NCI-H82 treated with DMSO at 0.1 percent for 48 hours (cell line): Measurements from ENCODE around the gene PLXNA4.

Experiments
- DNase-seq: peaks from one replicate; lab custom pipeline; 2025; ENCODE audit not compliant: unreplicated experiment; lab: John Stamatoyannopoulos, UW

The PLXNA4 gene

DNA sequence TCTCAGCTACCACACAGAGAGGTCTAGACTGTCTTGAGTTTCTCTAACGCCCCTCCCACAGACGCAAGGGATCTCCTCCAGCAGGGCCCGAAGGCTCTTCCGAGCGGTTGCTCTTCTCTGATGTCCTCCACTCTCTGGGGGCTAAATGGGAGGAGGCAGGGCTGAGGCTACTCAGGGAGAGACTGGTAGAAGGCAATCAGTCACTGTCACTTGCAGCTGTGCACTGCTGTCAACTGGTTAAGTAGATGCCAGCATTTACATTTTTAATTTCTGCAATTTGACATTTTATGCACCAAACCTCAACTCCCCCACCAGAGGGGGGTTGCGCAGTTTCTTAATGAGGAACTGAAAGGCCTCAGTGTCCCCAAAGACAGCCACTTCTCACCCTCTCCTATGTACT is 442.8 kb downstream of the PLXNA4 start:
- DNase-seq, result no peak

DNA sequence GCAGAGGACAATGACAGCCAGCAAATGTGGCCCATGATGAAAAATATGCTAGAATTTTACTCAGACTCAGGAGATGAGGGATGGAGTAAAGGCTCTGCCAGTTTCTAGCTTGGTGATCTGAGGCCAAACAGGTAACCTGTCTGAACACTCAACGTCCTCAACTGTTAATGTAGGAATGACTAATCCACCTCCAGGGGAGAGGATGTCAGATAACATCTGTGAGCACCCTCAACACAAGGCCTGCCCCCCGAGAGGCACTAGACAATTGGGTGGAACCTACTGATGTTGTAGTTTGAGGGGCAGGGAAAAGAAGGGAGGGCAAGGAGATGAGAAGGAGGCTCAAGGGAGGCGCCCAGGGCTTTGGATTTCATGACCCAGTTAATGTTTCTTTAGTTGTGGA is 445.1 kb downstream of the PLXNA4 start:
- DNase-seq, result no peak

- DNase-seq, result no peak
Measured at GRCh38 chr7:132130497-132130896, 445.8 kb downstream of the PLXNA4 start.

GRCh38 chr7:132125872-132126595 is 450.2 kb downstream of the PLXNA4 start:
- DNase-seq, result no peak

DNA sequence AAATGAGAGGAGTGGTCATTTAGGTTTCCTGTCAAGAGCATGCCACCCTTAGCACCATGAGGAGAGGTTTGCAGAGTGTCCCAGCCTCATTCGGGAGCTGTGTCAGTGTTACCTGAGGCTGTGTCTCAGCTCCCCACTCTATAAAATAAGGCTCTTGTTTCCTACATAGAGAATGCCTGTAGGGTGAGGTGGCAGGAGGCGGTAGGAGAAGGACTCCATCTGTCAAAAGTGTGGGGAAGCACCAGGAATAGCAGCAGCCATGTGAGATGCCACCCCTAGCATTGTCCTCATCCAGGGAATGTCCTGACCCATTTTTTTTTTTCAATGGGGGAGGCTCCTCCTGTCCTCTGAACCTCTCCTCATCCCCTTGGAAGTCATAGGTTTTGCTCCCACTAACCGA is 451.2 kb downstream of the PLXNA4 start:
- no peak for DNase-seq

- DNase-seq, result no peak
Measured at GRCh38 chr7:132124575-132124974, 451.7 kb downstream of the PLXNA4 start.

DNA sequence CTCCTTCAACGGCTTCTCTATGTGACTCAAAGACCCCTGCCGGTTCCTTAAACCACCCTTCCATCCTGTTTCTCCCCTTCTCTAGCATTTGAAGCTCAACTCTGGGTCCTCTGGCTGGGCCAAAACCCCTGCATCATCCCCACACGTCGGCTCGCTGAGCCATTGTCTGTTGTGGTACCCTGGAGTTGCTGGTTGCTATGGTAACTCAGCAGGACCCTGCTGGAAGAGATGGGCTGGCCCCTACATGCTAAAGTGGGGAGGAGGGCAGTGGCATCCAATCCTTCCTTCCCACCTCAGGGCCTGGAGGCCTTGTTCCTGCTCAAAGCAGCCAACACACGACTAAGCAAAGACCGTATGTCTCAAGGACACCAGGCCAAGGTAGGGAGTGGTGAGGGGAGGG is 452.5 kb downstream of the PLXNA4 start:
- no peak for DNase-seq

- no peak for DNase-seq
Measured at GRCh38 chr7:132122901-132123300, 453.4 kb downstream of the PLXNA4 start.

DNA sequence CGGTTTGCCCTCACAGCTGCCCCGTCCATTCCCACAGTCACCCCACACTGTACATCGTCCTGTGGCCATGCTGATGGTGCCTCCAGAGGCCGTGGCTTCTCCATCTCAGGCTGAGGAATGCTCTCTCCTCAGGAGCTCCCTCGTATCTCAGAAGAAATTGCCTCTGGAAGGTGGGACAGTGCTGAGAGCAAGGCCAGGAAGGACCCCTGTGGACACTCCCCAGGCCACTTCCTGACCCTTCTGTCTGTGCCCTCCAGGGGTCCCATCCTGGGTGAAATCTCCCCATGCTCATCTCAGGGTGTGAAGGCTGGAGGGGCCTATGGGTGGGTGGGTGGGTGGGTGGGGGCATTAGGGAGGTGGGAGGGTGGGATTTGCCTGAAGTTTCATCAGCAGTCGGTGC is 454.3 kb downstream of the PLXNA4 start:
- DNase-seq, result no peak

- no peak for DNase-seq
Measured at GRCh38 chr7:132118641-132119040, 457.6 kb downstream of the PLXNA4 start.

GRCh38 chr7:132117636-132118035 is 458.6 kb downstream of the PLXNA4 start:
- DNase-seq, result no peak

DNA sequence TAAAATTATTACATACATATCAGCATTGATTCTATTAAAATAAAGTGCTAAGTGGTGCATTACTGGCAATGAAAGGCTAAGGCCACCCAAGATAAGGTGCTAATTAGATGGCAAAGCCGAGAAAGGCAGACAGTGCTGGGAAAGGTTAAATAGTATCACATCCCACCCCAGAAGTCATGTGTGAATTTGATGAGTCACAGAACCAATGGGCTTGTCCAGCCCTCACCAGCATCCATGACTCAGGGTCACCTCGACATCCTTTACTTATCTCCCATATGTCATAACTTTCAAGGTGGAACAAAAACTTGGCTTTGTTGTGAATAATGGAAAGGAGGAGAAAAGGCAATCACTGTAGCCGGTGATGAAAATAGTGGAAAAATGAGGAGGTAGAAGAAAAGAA is 459.1 kb downstream of the PLXNA4 start:
- no peak for DNase-seq

DNA sequence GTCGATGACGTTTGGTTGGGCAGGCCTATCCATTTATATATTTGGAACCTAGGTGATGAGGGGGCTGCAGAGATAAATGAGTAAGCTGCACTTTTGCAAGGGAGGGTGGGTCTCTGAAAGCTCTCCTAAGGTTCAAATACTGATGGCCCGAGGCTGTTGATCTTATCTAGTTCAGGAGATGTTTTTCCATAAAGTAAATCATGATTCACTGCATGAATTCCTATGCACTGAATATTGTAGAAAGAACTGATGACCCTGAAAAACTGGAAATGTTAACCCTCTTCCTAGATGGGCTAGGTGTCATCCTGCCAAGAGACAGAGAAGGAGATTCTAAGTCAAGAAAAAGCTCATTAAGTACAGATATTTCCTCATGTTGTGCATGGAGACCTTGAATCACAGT is 459.9 kb downstream of the PLXNA4 start:
- DNase-seq, result no peak

DNA sequence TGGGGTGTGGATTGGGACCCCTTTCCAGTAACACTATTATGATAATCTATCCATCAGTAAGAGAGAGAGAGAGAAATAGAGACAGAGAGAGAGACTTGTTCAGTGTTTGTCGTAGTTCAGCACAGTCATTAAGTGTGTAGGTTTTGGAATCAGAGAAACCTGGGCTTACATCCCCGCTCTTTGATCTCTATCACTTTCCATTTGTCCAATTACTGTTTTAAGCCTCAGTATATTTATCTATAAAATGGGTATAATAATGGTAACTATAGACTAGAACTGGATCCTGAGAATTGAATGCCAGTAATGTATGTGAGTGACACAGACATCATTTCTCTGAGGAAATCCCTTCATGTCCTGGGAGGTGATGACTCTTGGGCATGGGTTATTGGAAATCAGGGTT is 460.5 kb downstream of the PLXNA4 start:
- DNase-seq, result no peak

GRCh38 chr7:132115028-132115427 is 461.2 kb downstream of the PLXNA4 start:
- DNase-seq, result no peak

DNA sequence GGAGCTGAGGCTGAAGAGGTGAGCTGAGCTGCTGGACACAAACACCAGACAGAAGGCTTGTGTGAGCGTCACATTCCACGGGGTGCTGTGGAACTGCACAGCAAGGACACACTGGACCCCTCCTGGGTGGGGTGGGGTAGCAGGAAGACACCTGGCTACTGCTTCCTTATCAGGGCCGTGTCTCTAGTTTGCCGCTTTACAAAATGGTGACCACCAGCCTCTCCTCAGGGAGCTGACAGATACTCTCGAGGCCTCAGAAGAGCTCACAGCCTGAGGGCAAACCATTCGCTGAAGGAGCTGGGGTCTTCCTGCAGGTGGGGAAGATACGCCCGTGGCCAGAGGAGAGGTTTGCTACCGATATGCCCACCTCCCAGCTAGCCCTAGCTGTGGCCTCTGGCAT is 461.9 kb downstream of the PLXNA4 start:
- DNase-seq, result no peak

GRCh38 chr7:132113536-132114371 is 462.5 kb downstream of the PLXNA4 start:
- no peak for DNase-seq

DNA sequence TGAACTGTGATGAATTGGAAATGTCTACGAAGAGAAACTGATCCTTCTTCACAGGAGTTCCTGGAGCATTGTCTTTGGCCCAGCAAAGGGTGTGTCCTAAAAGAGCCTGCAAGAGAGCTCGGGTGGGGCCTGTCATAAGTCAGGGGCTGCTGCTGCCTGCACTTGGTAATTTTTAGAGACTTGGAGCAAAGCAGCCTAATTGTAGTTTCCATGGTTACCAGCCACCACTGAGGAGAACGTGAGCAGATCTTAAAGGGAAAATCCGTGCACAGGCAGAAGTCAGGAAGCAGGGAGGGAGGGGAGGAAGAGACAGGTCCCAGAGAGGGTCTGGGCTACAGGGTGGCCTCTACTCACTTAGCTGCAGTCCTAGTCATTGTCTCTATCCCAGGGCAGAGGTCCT is 463.6 kb downstream of the PLXNA4 start:
- DNase-seq, result no peak

GRCh38 chr7:132112106-132112505 is 464.2 kb downstream of the PLXNA4 start:
- no peak for DNase-seq

GRCh38 chr7:132110692-132111091 is 465.6 kb downstream of the PLXNA4 start:
- no peak for DNase-seq

- DNase-seq, result no peak
Measured at GRCh38 chr7:132109769-132110168, 466.5 kb downstream of the PLXNA4 start.

DNA sequence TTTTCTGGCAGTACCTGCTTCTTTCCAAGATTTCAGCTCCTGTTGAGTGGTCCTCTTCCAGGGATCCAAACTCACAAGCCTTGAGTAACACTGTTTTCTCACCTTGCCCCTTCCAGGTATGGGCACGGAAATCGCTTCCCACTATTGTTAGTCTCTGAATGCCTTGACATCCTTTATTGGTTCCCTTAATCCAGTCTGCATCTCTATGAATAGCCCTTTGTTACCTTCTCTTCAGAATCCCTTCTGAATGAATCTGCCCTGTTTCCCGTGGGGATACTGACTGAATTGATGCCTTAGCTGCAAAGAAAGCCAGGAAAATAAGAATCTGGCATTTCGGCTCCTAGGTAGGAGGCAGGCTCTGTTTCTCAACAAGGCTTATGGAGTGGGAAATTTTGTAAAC is 467.7 kb downstream of the PLXNA4 start:
- no peak for DNase-seq

DNA sequence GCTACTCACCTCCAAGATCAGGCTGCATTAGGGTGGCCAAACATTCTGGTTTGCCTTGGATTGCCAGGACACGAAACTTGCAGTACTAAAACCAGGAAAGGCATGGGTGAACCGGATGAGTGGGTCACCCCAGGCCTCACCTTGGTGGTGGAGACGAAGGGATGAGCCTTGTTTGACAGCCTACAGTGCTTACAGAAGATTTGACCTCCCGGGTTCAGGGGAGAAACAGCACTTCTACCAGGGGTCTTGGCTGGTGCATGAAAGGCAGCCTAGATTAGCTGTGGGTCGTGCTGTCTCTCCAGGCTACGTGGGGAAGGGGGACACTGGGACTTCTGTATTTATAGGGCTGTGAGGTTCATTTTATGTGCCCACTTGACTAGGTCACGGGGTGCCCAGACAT is 469.8 kb downstream of the PLXNA4 start:
- no peak for DNase-seq
